ENCODE results near the gene FAM168A.

FAM168A gene

DNA sequence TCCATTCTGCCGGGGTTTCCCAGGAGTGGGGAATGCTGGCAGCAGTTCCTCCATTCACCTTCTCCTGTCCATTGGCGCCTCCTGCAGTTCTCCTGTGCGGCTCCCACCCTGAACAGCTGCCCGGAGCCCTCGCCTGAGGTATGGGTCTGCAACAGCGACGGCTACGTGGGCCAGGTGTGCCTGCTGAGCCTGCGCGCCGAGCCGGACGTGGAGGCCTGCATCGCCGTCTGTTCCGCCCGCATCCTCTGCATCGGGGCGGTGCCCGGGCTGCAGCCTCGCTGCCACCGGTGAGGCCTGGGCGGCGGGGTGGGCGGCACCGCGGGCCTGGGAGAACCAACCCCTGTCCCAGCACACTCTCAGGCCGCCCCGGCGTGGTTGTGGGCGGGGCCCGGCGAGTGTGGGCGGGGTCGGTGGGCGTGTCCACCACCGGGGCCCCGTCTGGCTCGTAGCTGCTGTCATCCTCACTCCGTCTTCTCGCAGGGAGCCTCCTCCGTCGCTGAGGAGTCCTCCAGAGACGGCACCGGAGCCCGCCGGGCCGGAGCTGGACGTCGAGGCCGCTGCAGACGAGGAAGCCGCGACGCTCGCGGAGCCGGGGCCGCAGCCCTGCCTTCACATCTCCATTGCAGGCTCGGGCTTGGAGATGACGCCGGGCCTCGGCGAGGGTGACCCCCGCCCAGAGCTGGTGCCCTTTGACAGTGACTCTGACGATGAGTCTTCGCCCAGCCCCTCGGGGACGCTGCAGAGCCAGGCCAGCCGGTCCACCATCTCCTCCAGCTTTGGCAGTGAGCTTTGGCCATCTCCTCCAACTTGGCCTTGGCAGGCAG, 235.7 kb downstream of the FAM168A start:
- TF ChIP-seq MYC (IDR thresholded peaks at IDR 0.05; ENCODE audit: low read depth, low read length) (no peak), POLR2A (IDR thresholded peaks at IDR 0.05; ENCODE audit: extremely low read depth, insufficient read length) (no peak)
- TF ChIP-seq, protein P1, sequence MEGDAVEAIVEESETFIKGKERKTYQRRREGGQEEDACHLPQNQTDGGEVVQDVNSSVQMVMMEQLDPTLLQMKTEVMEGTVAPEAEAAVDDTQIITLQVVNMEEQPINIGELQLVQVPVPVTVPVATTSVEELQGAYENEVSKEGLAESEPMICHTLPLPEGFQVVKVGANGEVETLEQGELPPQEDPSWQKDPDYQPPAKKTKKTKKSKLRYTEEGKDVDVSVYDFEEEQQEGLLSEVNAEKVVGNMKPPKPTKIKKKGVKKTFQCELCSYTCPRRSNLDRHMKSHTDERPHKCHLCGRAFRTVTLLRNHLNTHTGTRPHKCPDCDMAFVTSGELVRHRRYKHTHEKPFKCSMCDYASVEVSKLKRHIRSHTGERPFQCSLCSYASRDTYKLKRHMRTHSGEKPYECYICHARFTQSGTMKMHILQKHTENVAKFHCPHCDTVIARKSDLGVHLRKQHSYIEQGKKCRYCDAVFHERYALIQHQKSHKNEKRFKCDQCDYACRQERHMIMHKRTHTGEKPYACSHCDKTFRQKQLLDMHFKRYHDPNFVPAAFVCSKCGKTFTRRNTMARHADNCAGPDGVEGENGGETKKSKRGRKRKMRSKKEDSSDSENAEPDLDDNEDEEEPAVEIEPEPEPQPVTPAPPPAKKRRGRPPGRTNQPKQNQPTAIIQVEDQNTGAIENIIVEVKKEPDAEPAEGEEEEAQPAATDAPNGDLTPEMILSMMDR (IDR thresholded peaks at IDR 0.05; ENCODE audit: low read depth, low read length), result no peak
- TF ChIP-seq, protein P2, sequence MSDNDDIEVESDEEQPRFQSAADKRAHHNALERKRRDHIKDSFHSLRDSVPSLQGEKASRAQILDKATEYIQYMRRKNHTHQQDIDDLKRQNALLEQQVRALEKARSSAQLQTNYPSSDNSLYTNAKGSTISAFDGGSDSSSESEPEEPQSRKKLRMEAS (IDR thresholded peaks at IDR 0.05; ENCODE audit: low read depth, low read length), result no peak
- no peak for DNase-seq (ENCODE audit: low read depth)
- no peak overlapping the region for H3K4me3 ChIP-seq (ENCODE audit: low read depth, low read length)

DNA sequence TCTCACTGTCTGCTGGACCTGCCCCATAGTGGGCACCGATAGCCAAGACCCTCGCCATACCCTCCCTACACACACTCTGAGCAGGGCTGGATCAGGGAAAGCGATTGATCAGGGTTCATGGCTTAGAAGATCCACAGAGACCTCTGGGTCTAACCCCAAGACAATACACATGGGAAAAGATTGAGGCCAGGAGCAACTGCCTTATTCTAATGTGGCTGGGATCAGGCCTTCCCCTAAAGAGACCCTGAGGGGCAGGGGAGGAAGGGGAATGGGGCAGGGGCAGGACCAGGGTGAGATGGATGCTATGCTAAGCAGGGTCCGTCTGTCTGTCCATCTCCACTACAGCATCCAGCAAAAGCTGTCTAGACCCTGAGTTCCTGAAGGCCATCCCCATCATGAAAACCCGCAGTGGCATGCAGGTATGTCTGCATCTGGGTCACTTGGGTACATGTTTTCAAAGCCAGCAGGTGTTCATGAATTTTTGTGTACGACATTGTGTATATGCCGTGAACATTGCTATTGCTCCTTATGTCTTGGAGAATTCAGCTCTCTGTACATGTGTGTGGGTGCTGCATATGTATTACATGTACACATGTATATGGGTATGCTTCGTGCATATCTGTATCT, 237.1 kb downstream of the FAM168A start:
- no peak overlapping the region for H3K4me3 ChIP-seq (ENCODE audit: low read depth, low read length)
- DNase-seq (ENCODE audit: low read depth), result no peak
- TF ChIP-seq, protein P1 (IDR thresholded peaks at IDR 0.05; ENCODE audit: low read depth, low read length), result no peak
- TF ChIP-seq MYC (IDR thresholded peaks at IDR 0.05; ENCODE audit: low read depth, low read length) (no peak), POLR2A (IDR thresholded peaks at IDR 0.05; ENCODE audit: extremely low read depth, insufficient read length) (no peak)
- TF ChIP-seq, protein P2 (IDR thresholded peaks at IDR 0.05; ENCODE audit: low read depth, low read length), result no peak

DNA sequence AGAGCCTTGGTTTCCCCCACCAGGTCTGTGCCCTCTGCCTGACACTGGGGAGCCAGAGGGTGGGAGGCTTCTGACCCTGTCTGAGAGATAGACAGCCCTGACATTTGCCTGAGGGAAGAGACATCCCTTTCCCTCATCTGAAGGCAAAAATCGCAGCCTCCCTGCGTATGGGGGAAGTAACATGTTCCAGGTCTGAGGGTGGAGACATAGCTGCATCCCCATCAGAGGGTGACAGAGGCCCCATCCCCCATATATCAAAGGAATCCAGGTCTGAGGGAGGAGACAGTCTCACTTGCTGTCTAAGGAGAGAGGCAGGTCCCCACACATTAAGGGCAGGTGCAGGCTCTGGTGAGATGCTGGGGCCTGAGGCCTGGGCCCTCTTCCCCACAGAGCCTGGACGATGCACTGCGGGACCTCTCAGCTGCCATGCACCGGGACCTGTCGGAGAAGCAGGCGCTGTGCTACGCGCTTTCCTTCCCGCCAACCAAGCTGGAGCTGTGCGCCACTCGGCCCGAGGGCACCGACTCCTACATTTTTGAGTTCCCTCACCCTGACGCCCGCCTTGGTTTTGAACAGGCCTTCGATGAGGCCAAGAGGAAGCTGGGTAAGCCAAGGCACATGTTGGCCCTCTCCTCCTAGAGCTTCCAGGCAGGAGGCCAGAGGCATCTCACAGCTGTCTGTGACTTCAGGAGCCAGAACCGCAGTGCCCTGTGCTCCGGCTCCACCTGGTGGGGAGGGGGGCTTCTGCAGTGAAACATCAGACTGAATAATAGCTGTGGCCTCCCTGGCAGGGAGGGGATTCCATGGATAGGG, 237.8 kb downstream of the FAM168A start:
- no peak overlapping the region for H3K4me3 ChIP-seq (ENCODE audit: low read depth, low read length)
- peak; percentile 59 for DNase-seq (ENCODE audit: low read depth)
- TF ChIP-seq, protein P2 (IDR thresholded peaks at IDR 0.05; ENCODE audit: low read depth, low read length), result no peak
- TF ChIP-seq, protein P1 (IDR thresholded peaks at IDR 0.05; ENCODE audit: low read depth, low read length), result peak; percentile 83
- TF ChIP-seq POLR2A (IDR thresholded peaks at IDR 0.05; ENCODE audit: extremely low read depth, insufficient read length), result no peak
- no peak for TF ChIP-seq MYC (IDR thresholded peaks at IDR 0.05; ENCODE audit: low read depth, low read length)

DNA sequence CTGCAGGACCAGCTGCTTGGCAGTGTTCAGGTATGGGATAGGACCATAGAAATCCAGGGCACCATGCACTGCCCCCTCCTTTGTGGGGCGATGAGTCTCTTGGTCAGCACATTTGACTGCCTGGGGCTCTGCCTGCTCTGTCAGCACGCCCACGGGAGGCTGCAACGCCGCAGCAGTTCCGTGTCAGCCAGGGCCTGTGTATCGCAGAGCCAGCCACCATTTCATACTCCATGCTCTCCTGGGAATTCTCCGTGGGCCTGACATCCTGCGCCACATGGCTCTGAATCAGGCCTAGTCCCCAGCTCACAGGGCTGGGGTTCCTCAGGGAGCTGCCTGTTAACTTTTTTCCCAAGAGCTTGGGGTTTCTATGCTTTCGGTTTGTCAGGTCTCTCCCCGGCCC, 238.6 kb downstream of the FAM168A start:
- no peak for DNase-seq (ENCODE audit: low read depth)
- TF ChIP-seq, protein P1 (IDR thresholded peaks at IDR 0.05; ENCODE audit: low read depth, low read length), result no peak
- no peak for TF ChIP-seq MYC (IDR thresholded peaks at IDR 0.05; ENCODE audit: low read depth, low read length)
- no peak for TF ChIP-seq POLR2A (IDR thresholded peaks at IDR 0.05; ENCODE audit: extremely low read depth, insufficient read length)
- TF ChIP-seq, protein P2 (IDR thresholded peaks at IDR 0.05; ENCODE audit: low read depth, low read length), result no peak
- H3K4me3 ChIP-seq (ENCODE audit: low read depth, low read length), result no peak overlapping the region

DNA sequence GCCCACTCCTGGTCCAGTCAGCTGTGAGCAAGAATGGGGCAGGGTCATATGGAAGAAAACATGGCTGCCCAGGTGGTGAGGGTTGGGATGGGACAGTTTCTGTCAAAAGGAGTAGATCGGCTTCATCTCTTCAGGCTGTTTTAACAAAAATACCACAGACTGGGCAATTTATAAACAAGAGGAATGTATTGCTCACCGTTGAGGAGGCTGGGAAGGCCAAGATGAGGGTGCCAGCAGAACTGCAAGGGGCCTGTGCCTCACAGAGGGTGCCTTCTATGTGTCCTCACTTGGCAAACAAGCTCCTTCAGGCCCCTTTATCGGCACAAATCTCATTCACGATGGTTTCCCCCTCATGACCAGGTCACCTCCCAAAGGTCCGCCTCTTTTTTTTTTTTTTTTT, 239.8 kb downstream of the FAM168A start:
- DNase-seq (ENCODE audit: low read depth), result no peak

More for the DNA sequence above, 239.8 kb downstream of the FAM168A start:
- H3K4me3 ChIP-seq (ENCODE audit: low read depth, low read length), result no peak overlapping the region
- TF ChIP-seq, protein P1 (IDR thresholded peaks at IDR 0.05; ENCODE audit: low read depth, low read length), result no peak
- TF ChIP-seq POLR2A (IDR thresholded peaks at IDR 0.05; ENCODE audit: extremely low read depth, insufficient read length) (no peak), MYC (IDR thresholded peaks at IDR 0.05; ENCODE audit: low read depth, low read length) (no peak)
- TF ChIP-seq, protein P2 (IDR thresholded peaks at IDR 0.05; ENCODE audit: low read depth, low read length), result no peak
